ENCODE data around the gene ZFX. TPM values are rescaled to one million over a fixed set of nuclear protein-coding genes. Genes with fewer than 3 reads are reported as not detected.

The ZFX gene
- total RNA-seq, 4 donors from 2014 or later = 19.2 to 88.0 (median 49.5) TPM

DNA sequence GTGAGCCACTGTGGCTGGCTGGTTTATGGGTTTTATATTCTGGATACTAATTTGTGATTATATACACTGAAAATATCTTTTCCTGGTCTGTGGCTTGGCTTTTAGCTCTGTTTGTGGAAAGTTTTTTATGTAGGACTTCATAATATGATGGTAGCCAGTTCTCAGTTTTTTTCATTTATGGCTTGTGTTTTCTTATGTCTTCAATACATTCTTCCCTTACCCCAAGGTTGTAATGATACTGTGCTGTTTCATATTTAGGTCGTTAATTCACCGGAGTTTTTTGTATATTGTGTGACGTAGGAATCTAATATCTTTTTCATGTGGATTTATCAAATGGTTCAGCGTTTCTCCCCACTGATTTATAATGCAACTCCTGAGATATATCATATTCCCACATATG, 6.6 kb downstream of the ZFX start:
- Histone ChIP-seq H3K36me3 (no peaks in the 10 kb centered on the region), H3K27ac (no peak overlapping the region), H3K27me3 (no peaks in the 10 kb centered on the region), H3K9me3 (no peaks in the 10 kb centered on the region), H3K4me3 (no peak overlapping the region), H3K4me1 (peaks cover 8 to 67% (median 36%) of the 10 kb centered on the region in 3 donors)
- DNase-seq = no peak
- intact Hi-C loops (cut with DNase I) = no loop called here
- TF ChIP-seq, protein P1, sequence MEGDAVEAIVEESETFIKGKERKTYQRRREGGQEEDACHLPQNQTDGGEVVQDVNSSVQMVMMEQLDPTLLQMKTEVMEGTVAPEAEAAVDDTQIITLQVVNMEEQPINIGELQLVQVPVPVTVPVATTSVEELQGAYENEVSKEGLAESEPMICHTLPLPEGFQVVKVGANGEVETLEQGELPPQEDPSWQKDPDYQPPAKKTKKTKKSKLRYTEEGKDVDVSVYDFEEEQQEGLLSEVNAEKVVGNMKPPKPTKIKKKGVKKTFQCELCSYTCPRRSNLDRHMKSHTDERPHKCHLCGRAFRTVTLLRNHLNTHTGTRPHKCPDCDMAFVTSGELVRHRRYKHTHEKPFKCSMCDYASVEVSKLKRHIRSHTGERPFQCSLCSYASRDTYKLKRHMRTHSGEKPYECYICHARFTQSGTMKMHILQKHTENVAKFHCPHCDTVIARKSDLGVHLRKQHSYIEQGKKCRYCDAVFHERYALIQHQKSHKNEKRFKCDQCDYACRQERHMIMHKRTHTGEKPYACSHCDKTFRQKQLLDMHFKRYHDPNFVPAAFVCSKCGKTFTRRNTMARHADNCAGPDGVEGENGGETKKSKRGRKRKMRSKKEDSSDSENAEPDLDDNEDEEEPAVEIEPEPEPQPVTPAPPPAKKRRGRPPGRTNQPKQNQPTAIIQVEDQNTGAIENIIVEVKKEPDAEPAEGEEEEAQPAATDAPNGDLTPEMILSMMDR (IDR thresholded peaks at IDR 0.05) = no peak
- no peak for TF ChIP-seq POLR2A (IDR thresholded peaks at IDR 0.05)
- 74 to 83% methylated on average over 4 of the region's 4 CpGs for WGBS, 2 donors

DNA sequence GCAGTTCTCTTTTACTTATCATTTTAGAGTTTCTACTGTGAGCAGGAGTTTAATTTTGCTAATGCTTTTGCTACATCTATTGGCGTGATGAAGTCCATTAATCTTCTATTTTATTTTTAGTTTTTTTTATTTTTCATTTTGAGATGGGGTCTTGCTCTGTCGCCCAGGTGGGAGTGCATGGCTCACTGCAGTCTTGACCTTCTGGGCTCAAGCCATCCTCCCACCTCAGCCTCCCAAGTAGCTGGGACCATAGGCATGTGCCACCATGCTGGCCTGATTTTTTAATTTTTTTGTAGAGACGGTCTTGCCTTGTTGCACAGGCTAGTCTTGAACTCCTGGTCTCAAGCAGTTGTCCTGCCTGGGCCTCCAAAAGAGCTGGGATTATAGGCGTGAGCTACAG, 9.4 kb downstream of the ZFX start:
- H3K4me1 ChIP-seq = peaks cover 0 to 53% (median 16%) of the 10 kb centered on the region in 3 donors
- no peak for DNase-seq
- H3K27me3 ChIP-seq = no peaks in the 10 kb centered on the region
- no peak overlapping the region for H3K4me3 ChIP-seq
- no peaks in the 10 kb centered on the region for H3K36me3 ChIP-seq
- 81 to 82% methylated on average over 4 of the region's 4 CpGs for WGBS, 2 donors
- H3K27ac ChIP-seq = no peak overlapping the region
- TF ChIP-seq POLR2A (IDR thresholded peaks at IDR 0.05) = no peak
- TF ChIP-seq, protein P1 (IDR thresholded peaks at IDR 0.05) = no peak
- intact Hi-C loops (cut with DNase I) = no loop called here
- H3K9me3 ChIP-seq = no peaks in the 10 kb centered on the region

DNA sequence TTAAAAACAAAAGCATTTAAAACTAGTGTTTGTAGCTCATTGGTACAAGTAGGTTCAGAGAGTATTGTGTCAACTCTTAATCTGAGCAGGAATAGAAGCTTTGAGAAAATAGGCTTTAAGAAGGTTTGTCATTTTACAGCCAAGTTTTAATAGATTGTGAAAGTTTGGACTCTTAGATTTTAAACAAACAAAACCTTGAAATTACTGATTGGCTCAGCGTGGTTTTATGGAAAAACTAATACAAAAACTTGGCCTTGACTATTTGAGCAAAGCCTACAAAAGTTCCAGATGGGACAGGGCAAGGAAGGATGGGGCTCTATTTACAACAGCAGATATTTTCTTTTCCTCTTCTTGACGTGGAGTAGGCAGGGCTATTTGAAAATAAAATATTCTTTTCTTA, 16.5 kb downstream of the ZFX start:
- Histone ChIP-seq H3K4me1 (peaks cover 8 to 51% (median 16%) of the 10 kb centered on the region in 3 donors), H3K4me3 (no peak overlapping the region), H3K27ac (no peak overlapping the region), H3K36me3 (no peaks in the 10 kb centered on the region), H3K27me3 (no peaks in the 10 kb centered on the region), H3K9me3 (no peaks in the 10 kb centered on the region)
- intact Hi-C loops (cut with DNase I) = no loop called here
- WGBS, 2 donors = 36 to 67% methylated on average over 2 of the region's 2 CpGs
- DNase-seq = no peak
- TF ChIP-seq, protein P1 (IDR thresholded peaks at IDR 0.05) = no peak
- no peak for TF ChIP-seq POLR2A (IDR thresholded peaks at IDR 0.05)

DNA sequence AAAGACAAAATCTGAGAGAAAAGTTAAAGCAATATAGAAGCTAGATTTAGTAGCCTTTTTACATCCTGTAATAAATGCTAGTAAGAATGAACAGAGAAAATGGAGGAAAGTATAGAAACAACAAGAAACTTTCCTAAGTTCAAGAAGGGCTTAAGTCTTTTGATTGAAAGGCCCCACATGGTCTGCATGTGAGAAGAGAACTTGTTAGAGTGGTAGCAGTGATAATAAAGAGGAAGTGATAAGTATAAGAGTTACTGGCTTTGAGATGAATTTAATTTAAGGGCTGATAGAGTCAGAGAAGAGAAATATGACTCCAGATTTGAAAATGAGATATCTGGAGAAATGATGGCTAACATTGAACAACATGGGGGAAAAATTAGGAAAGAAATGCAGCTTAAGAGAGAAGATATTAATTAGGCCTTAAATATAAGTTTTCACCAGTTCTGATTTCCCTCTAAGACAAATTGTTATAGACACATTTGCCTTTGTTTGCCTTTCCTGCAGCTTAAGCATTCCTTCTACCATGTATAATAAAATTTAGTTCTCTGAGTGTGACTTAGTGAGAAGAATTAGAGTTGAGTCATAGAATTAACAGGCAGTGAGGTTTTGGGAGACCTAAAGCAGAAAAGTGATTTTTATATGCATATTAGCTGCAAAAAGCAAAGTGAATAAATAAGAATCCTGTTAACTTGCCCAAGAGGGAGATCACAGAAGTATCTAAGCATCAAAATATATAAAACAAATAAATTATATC, 18.4 kb downstream of the ZFX start:
- no peaks in the 10 kb centered on the region for H3K9me3 ChIP-seq
- H3K36me3 ChIP-seq = peaks cover 0 to 5% (median 0%) of the 10 kb centered on the region in 3 donors
- no peak overlapping the region for H3K27ac ChIP-seq
- no peak overlapping the region for H3K4me3 ChIP-seq
- intact Hi-C loops (cut with DNase I) = no loop called here
- peaks cover 8 to 45% (median 18%) of the 10 kb centered on the region in 3 donors for H3K4me1 ChIP-seq
- no peak for DNase-seq
- no peaks in the 10 kb centered on the region for H3K27me3 ChIP-seq
- TF ChIP-seq, protein P1 (IDR thresholded peaks at IDR 0.05) = no peak
- no peak for TF ChIP-seq POLR2A (IDR thresholded peaks at IDR 0.05)

DNA sequence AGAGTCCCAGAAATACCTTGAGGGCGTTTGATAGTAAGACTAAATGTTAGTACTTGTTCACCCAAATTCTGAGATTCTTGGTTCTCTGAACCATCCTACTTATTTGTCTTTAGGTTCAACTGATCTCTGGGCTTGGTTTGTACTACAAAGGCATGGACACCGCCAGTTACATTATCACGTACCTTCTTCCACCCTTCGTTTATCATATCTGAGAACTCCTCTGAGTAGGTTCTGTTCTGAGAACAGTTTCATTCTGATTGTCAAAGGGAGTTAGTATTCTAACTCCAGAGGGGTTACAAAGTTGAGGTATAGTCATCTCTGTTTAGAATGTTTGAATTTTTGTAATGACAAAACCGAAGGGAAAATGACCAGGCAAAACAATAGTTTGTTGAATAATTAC, 19.3 kb downstream of the ZFX start:
- no peaks in the 10 kb centered on the region for H3K27me3 ChIP-seq
- no peaks in the 10 kb centered on the region for H3K9me3 ChIP-seq
- no peak for DNase-seq
- intact Hi-C loops (cut with DNase I) = no loop called here
- no peak overlapping the region for H3K4me3 ChIP-seq
- 60 to 67% methylated on average over 5 of the region's 5 CpGs for WGBS, 2 donors
- H3K4me1 ChIP-seq = peaks cover 8 to 45% (median 18%) of the 10 kb centered on the region in 3 donors
- H3K36me3 ChIP-seq = peaks cover 0 to 14% (median under 1%) of the 10 kb centered on the region in 3 donors
- no peak overlapping the region for H3K27ac ChIP-seq
- TF ChIP-seq, protein P1 (IDR thresholded peaks at IDR 0.05) = no peak
- TF ChIP-seq POLR2A (IDR thresholded peaks at IDR 0.05) = no peak
